ENCODE results near the gene RSPO3.

Gene RSPO3

GRCh38 chr6:127114214-127114760, 4.2 kb upstream of the RSPO3 start:
- no peaks in the 10 kb centered on the region for H3K36me3 ChIP-seq (ENCODE audit: control insufficient read depth, insufficient read depth, low read length, severe bottlenecking)
- H3K9me3 ChIP-seq (ENCODE audit: control insufficient read depth, low read length): no peaks in the 10 kb centered on the region
- no peak for DNase-seq (ENCODE audit: low read depth)
- no peak overlapping the region for H3K9ac ChIP-seq (ENCODE audit: low read length)
- H3K27me3 ChIP-seq (replicated peaks; ENCODE audit: control insufficient read depth, insufficient read depth, low read length): peaks cover 4% of the 10 kb centered on the region
- no peaks in the 10 kb centered on the region for H3K4me1 ChIP-seq (ENCODE audit: control insufficient read depth, insufficient read depth, low read length)
- H3K4me3 ChIP-seq (ENCODE audit: low read length): no peak overlapping the region

- Histone ChIP-seq H3K36me3 (ENCODE audit: control insufficient read depth, insufficient read depth, low read length, severe bottlenecking) (no peaks in the 10 kb centered on the region), H3K4me3 (ENCODE audit: low read length) (no peak overlapping the region), H3K27me3 (replicated peaks; ENCODE audit: control insufficient read depth, insufficient read depth, low read length) (peaks cover 8% of the 10 kb centered on the region), H3K9me3 (ENCODE audit: control insufficient read depth, low read length) (no peaks in the 10 kb centered on the region), H3K4me1 (ENCODE audit: control insufficient read depth, insufficient read depth, low read length) (no peaks in the 10 kb centered on the region), H3K9ac (ENCODE audit: low read length) (no peak overlapping the region)
- DNase-seq (ENCODE audit: low read depth): no peak
Observed at GRCh38 chr6:127115084-127115655, 3.3 kb upstream of the RSPO3 start.

- no peak overlapping the region for H3K9ac ChIP-seq (ENCODE audit: low read length)
- no peaks in the 10 kb centered on the region for H3K4me1 ChIP-seq (ENCODE audit: control insufficient read depth, insufficient read depth, low read length)
- H3K4me3 ChIP-seq (ENCODE audit: low read length): no peak overlapping the region
- no peak for DNase-seq (ENCODE audit: low read depth)
- peaks cover 9% of the 10 kb centered on the region for H3K27me3 ChIP-seq (replicated peaks; ENCODE audit: control insufficient read depth, insufficient read depth, low read length)
- H3K9me3 ChIP-seq (ENCODE audit: control insufficient read depth, low read length): no peaks in the 10 kb centered on the region
- no peaks in the 10 kb centered on the region for H3K36me3 ChIP-seq (ENCODE audit: control insufficient read depth, insufficient read depth, low read length, severe bottlenecking)
Observed at GRCh38 chr6:127115746-127116145, 2.7 kb upstream of the RSPO3 start.

GRCh38 chr6:127117979-127118297, 533 bp upstream of the RSPO3 start:
- Histone ChIP-seq H3K4me3 (ENCODE audit: low read length) (peak overlapping the region; percentile 85), H3K36me3 (ENCODE audit: control insufficient read depth, insufficient read depth, low read length, severe bottlenecking) (no peaks in the 10 kb centered on the region), H3K4me1 (ENCODE audit: control insufficient read depth, insufficient read depth, low read length) (no peaks in the 10 kb centered on the region), H3K9me3 (ENCODE audit: control insufficient read depth, low read length) (no peaks in the 10 kb centered on the region), H3K27me3 (replicated peaks; ENCODE audit: control insufficient read depth, insufficient read depth, low read length) (peaks cover 9% of the 10 kb centered on the region), H3K9ac (ENCODE audit: low read length) (peak overlapping the region; percentile 75)
- DNase-seq (ENCODE audit: low read depth): no peak

- Histone ChIP-seq H3K4me1 (ENCODE audit: control insufficient read depth, insufficient read depth, low read length) (peaks cover 7% of the 10 kb centered on the region), H3K27me3 (replicated peaks; ENCODE audit: control insufficient read depth, insufficient read depth, low read length) (peaks cover 9% of the 10 kb centered on the region), H3K9me3 (ENCODE audit: control insufficient read depth, low read length) (no peaks in the 10 kb centered on the region), H3K36me3 (ENCODE audit: control insufficient read depth, insufficient read depth, low read length, severe bottlenecking) (no peaks in the 10 kb centered on the region), H3K9ac (ENCODE audit: low read length) (peak overlapping the region; percentile 77), H3K4me3 (ENCODE audit: low read length) (peak overlapping the region; percentile 89)
- DNase-seq (ENCODE audit: low read depth): peak; percentile 62
Observed at GRCh38 chr6:127119102-127120022, 891 bp downstream of the RSPO3 start.

- Histone ChIP-seq H3K36me3 (ENCODE audit: control insufficient read depth, insufficient read depth, low read length, severe bottlenecking) (no peaks in the 10 kb centered on the region), H3K9me3 (ENCODE audit: control insufficient read depth, low read length) (no peaks in the 10 kb centered on the region), H3K27me3 (replicated peaks; ENCODE audit: control insufficient read depth, insufficient read depth, low read length) (peaks cover 9% of the 10 kb centered on the region), H3K9ac (ENCODE audit: low read length) (peak overlapping the region; percentile 77), H3K4me1 (ENCODE audit: control insufficient read depth, insufficient read depth, low read length) (peaks cover 13% of the 10 kb centered on the region), H3K4me3 (ENCODE audit: low read length) (peak overlapping the region; percentile 89)
- DNase-seq (ENCODE audit: low read depth): peak; percentile 10
Observed at GRCh38 chr6:127120023-127120786, 1.7 kb downstream of the RSPO3 start.

- peak; percentile 86 for DNase-seq (ENCODE audit: low read depth)
- Histone ChIP-seq H3K4me1 (ENCODE audit: control insufficient read depth, insufficient read depth, low read length) (peaks cover 13% of the 10 kb centered on the region), H3K9me3 (ENCODE audit: control insufficient read depth, low read length) (no peaks in the 10 kb centered on the region), H3K9ac (ENCODE audit: low read length) (peak overlapping the region; percentile 77), H3K27me3 (replicated peaks; ENCODE audit: control insufficient read depth, insufficient read depth, low read length) (peaks cover 9% of the 10 kb centered on the region), H3K36me3 (ENCODE audit: control insufficient read depth, insufficient read depth, low read length, severe bottlenecking) (no peaks in the 10 kb centered on the region), H3K4me3 (ENCODE audit: low read length) (peak overlapping the region; percentile 89)
Observed at GRCh38 chr6:127120787-127121636, 2.5 kb downstream of the RSPO3 start.

GRCh38 chr6:127121637-127121960, 3.1 kb downstream of the RSPO3 start:
- Histone ChIP-seq H3K4me3 (ENCODE audit: low read length) (peak overlapping the region; percentile 89), H3K4me1 (ENCODE audit: control insufficient read depth, insufficient read depth, low read length) (peaks cover 13% of the 10 kb centered on the region), H3K9ac (ENCODE audit: low read length) (no peak overlapping the region), H3K27me3 (replicated peaks; ENCODE audit: control insufficient read depth, insufficient read depth, low read length) (peaks cover 9% of the 10 kb centered on the region), H3K9me3 (ENCODE audit: control insufficient read depth, low read length) (no peaks in the 10 kb centered on the region), H3K36me3 (ENCODE audit: control insufficient read depth, insufficient read depth, low read length, severe bottlenecking) (no peaks in the 10 kb centered on the region)
- DNase-seq (ENCODE audit: low read depth): no peak

- Histone ChIP-seq H3K27me3 (replicated peaks; ENCODE audit: control insufficient read depth, insufficient read depth, low read length) (peaks cover 5% of the 10 kb centered on the region), H3K4me3 (ENCODE audit: low read length) (no peak overlapping the region), H3K36me3 (ENCODE audit: control insufficient read depth, insufficient read depth, low read length, severe bottlenecking) (no peaks in the 10 kb centered on the region), H3K4me1 (ENCODE audit: control insufficient read depth, insufficient read depth, low read length) (peaks cover 16% of the 10 kb centered on the region), H3K9ac (ENCODE audit: low read length) (no peak overlapping the region), H3K9me3 (ENCODE audit: control insufficient read depth, low read length) (no peaks in the 10 kb centered on the region)
- peak; percentile 51 for DNase-seq (ENCODE audit: low read depth)
Observed at GRCh38 chr6:127124172-127124571, 5.7 kb downstream of the RSPO3 start.

- peak overlapping the region; percentile 11 for H3K9ac ChIP-seq (ENCODE audit: low read length)
- DNase-seq (ENCODE audit: low read depth): no peak
- peaks cover 5% of the 10 kb centered on the region for H3K27me3 ChIP-seq (replicated peaks; ENCODE audit: control insufficient read depth, insufficient read depth, low read length)
- no peak overlapping the region for H3K4me3 ChIP-seq (ENCODE audit: low read length)
- no peaks in the 10 kb centered on the region for H3K9me3 ChIP-seq (ENCODE audit: control insufficient read depth, low read length)
- H3K36me3 ChIP-seq (ENCODE audit: control insufficient read depth, insufficient read depth, low read length, severe bottlenecking): no peaks in the 10 kb centered on the region
- H3K4me1 ChIP-seq (ENCODE audit: control insufficient read depth, insufficient read depth, low read length): peaks cover 21% of the 10 kb centered on the region
Observed at GRCh38 chr6:127124680-127125079, 6.2 kb downstream of the RSPO3 start.

Data from adipocyte (in vitro differentiated cells).